ENCODE measurements around the gene HIBADH. TPM values are rescaled to one million over a fixed set of nuclear protein-coding genes. Genes with fewer than 3 reads are reported as not detected.

Gene HIBADH
- total RNA-seq, 2 donors from 2014 or later, result 21.7 to 30.7 TPM

GRCh38 chr7:27523321-27523720 lies 139.4 kb downstream of the HIBADH start:
- no peaks in the 10 kb centered on the region for H3K9me3 ChIP-seq
- H3K27ac ChIP-seq, result no peak overlapping the region
- no peak for DNase-seq (ENCODE audit: low spot score)
- no peak for ATAC-seq (ENCODE audit: insufficient number of reproducible peaks, low FRiP score, low read depth)
- no peak for TF ChIP-seq CTCF (IDR thresholded peaks at IDR 0.05)
- H3K36me3 ChIP-seq, result peaks cover 16% of the 10 kb centered on the region
- H3K4me1 ChIP-seq (ENCODE audit: control insufficient read depth in 1 of 2, low read depth in 2 of 2), result no peaks in the 10 kb centered on the region
- no peaks in the 10 kb centered on the region for H3K27me3 ChIP-seq (replicated peaks; ENCODE audit: insufficient read depth)
- no peak overlapping the region for H3K4me3 ChIP-seq

- no peak for ATAC-seq (ENCODE audit: insufficient number of reproducible peaks, low FRiP score, low read depth)
- peaks cover 16% of the 10 kb centered on the region for H3K36me3 ChIP-seq
- no peaks in the 10 kb centered on the region for H3K4me1 ChIP-seq (ENCODE audit: control insufficient read depth in 1 of 2, low read depth in 2 of 2)
- no peak overlapping the region for H3K4me3 ChIP-seq
- no peak overlapping the region for H3K27ac ChIP-seq
- H3K9me3 ChIP-seq, result no peaks in the 10 kb centered on the region
- TF ChIP-seq CTCF (IDR thresholded peaks at IDR 0.05), result no peak
- no peaks in the 10 kb centered on the region for H3K27me3 ChIP-seq (replicated peaks; ENCODE audit: insufficient read depth)
- no peak for DNase-seq (ENCODE audit: low spot score)
Measured at GRCh38 chr7:27522566-27522965, 140.1 kb downstream of the HIBADH start.

GRCh38 chr7:27520815-27521790 lies 141.6 kb downstream of the HIBADH start:
- peaks cover 16% of the 10 kb centered on the region for H3K36me3 ChIP-seq
- H3K4me3 ChIP-seq, result no peak overlapping the region
- TF ChIP-seq CTCF (IDR thresholded peaks at IDR 0.05), result no peak
- DNase-seq (ENCODE audit: low spot score), result no peak
- no peaks in the 10 kb centered on the region for H3K4me1 ChIP-seq (ENCODE audit: control insufficient read depth in 1 of 2, low read depth in 2 of 2)
- no peaks in the 10 kb centered on the region for H3K9me3 ChIP-seq
- H3K27me3 ChIP-seq (replicated peaks; ENCODE audit: insufficient read depth), result no peaks in the 10 kb centered on the region
- no peak for ATAC-seq (ENCODE audit: insufficient number of reproducible peaks, low FRiP score, low read depth)
- no peak overlapping the region for H3K27ac ChIP-seq

GRCh38 chr7:27519793-27520469 lies 142.8 kb downstream of the HIBADH start:
- H3K36me3 ChIP-seq, result peaks cover 8% of the 10 kb centered on the region
- H3K27me3 ChIP-seq (replicated peaks; ENCODE audit: insufficient read depth), result no peaks in the 10 kb centered on the region
- ATAC-seq (ENCODE audit: insufficient number of reproducible peaks, low FRiP score, low read depth) (no peak), DNase-seq (ENCODE audit: low spot score) (no peak)
- no peaks in the 10 kb centered on the region for H3K4me1 ChIP-seq (ENCODE audit: control insufficient read depth in 1 of 2, low read depth in 2 of 2)
- TF ChIP-seq CTCF (IDR thresholded peaks at IDR 0.05), result no peak
- H3K27ac ChIP-seq, result no peak overlapping the region
- no peak overlapping the region for H3K4me3 ChIP-seq
- H3K9me3 ChIP-seq, result no peaks in the 10 kb centered on the region

Data from thoracic aorta (tissue), 2 donors.